GM21390 (cell line): ENCODE results near the gene C11orf97.
"Not testable (repeated sequence)": the region's sequence is repeated elsewhere in the genome, so short reads cannot be mapped to it uniquely, and the experiment has no call there.

ENCODE experiments used
- ATAC-seq: cut with Tn5 transposase; IDR thresholded peaks from one replicate; pipeline ENCODE4 v1.9.1; 2021; ENCODE audit not compliant: unreplicated experiment

Gene C11orf97

GRCh38 chr11:94511932-94512781, at the start of gene C11orf97:
Gene C11orf97 (plus strand): TSS chr11:94512461. CDS start chr11:94512529, 68 bp downstream.
- ATAC-seq = peak; percentile 88

- ATAC-seq = peak; percentile 84
These were observed 42.8 kb upstream of the C11orf97 start for GRCh38 chr11:94469416-94469815.

- ATAC-seq = peak; percentile 83
These were observed 39.1 kb upstream of the C11orf97 start for GRCh38 chr11:94472916-94473799.

GRCh38 chr11:94477624-94478023, 34.6 kb upstream of the C11orf97 start:
- no peak for ATAC-seq

GRCh38 chr11:94481342-94481741, 30.9 kb upstream of the C11orf97 start:
- no peak for ATAC-seq

- no peak for ATAC-seq
These were observed 26.2 kb upstream of the C11orf97 start for GRCh38 chr11:94486068-94486467.

- ATAC-seq = peak; percentile 100
These were observed 18.8 kb upstream of the C11orf97 start, which contains the start of the genes ANKRD49 and MRE11 for GRCh38 chr11:94493281-94494125. Gene ANKRD49 (plus strand): TSS chr11:94493984. CDS start chr11:94496694, 2,710 bp downstream. Gene MRE11 (minus strand): TSS chr11:94493844. CDS start chr11:94492801, 1,043 bp downstream.

- ATAC-seq = peak; percentile 62
These were observed 18.1 kb upstream of the C11orf97 start for GRCh38 chr11:94494126-94494680.

GRCh38 chr11:94500181-94500580, 12.1 kb upstream of the C11orf97 start:
- no peak for ATAC-seq

GRCh38 chr11:94501522-94501921, 10.7 kb upstream of the C11orf97 start:
- ATAC-seq = no peak

- peak; percentile 50 for ATAC-seq
These were observed 7.5 kb upstream of the C11orf97 start for GRCh38 chr11:94504689-94505293.

- ATAC-seq = not testable (repeated sequence)
These were observed 5.7 kb upstream of the C11orf97 start for GRCh38 chr11:94506513-94506912.

- ATAC-seq = no peak
These were observed 4.8 kb upstream of the C11orf97 start for GRCh38 chr11:94507485-94507884.

GRCh38 chr11:94513091-94513490, 830 bp downstream of the C11orf97 start:
- no peak for ATAC-seq

GRCh38 chr11:94515398-94515797, 3.1 kb downstream of the C11orf97 start:
- ATAC-seq = no peak

- ATAC-seq = no peak
These were observed 4.5 kb downstream of the C11orf97 start for GRCh38 chr11:94516725-94517124.

- ATAC-seq = no peak
These were observed 6.0 kb downstream of the C11orf97 start for GRCh38 chr11:94518300-94518699.

- ATAC-seq = no peak
These were observed 7.3 kb downstream of the C11orf97 start for GRCh38 chr11:94519478-94520084.

GRCh38 chr11:94521684-94522083, 9.4 kb downstream of the C11orf97 start:
- ATAC-seq = no peak
